Stomach (tissue), 9 donors: Measurements from ENCODE around the gene TMEM258. TPM values are rescaled to one million over a fixed set of nuclear protein-coding genes. Genes with fewer than 3 reads are reported as not detected.

Source experiments
- DNase-seq, 2 donors: peaks; one replicate each; pipeline versions ENCODE4 v3.0.0 to v3.0.0-alpha.2; 2013 to 2019
- H3K27ac ChIP-seq, 5 donors: fragments of 200-600 bp in 4 of 5; sonication (generic) in 4 of 5; one replicate each; pipeline ENCODE4 v1.5.1; 2013 to 2019; ENCODE audit warnings: mild to moderate bottlenecking in 1 of 5, moderate library complexity in 1 of 5
- H3K27me3 ChIP-seq, 3 donors: fragments of 200-600 bp; sonication (generic); one replicate each; pipeline ENCODE4 v1.5.1; 2017 to 2019; ENCODE audit warnings: mixed run types in 1 of 3
- H3K36me3 ChIP-seq, 4 donors: fragments of 200-600 bp; sonication (generic); 1 replicate in 3 of 4; 2 replicates in 1 of 4; pipeline ENCODE4 v1.5.1; 2016 to 2019
- H3K4me1 ChIP-seq, 4 donors: fragments of 200-600 bp; sonication (generic); one replicate each; pipeline ENCODE4 v1.5.1; 2016 to 2019
- H3K4me3 ChIP-seq, 4 donors: fragments of 200-600 bp; sonication (generic) in 3 of 4; one replicate each; pipeline ENCODE4 v1.5.1; 2016 to 2019; ENCODE audit warnings: mild to moderate bottlenecking in 1 of 4
- H3K9me3 ChIP-seq, 4 donors: fragments of 200-600 bp; sonication (generic); one replicate each; pipeline ENCODE4 v1.5.1; 2016 to 2019
- CTCF ChIP-seq, 7 experiments: fragments of 450-650 bp in 4 of 7; fragments of 200-600 bp in 3 of 7; sonication (generic) in 3 of 7; IDR thresholded peaks; one replicate each; pipeline ENCODE4 v1.5.1; 2016 to 2019; ENCODE audit warnings: antibody characterized with exemption in 7 of 7, control low read depth in 2 of 7, mild to moderate bottlenecking in 1 of 7
- EP300 ChIP-seq: sonication (generic); formaldehyde crosslinking; IDR thresholded peaks from one replicate; pipeline ENCODE4 v1.6.1; 2017; ENCODE audit warnings: antibody characterized with exemption
- POLR2A ChIP-seq, 4 donors: fragments of 450-650 bp; IDR thresholded peaks; one replicate each; pipeline ENCODE4 v1.6.1; 2016; ENCODE audit warnings: antibody characterized with exemption in 4 of 4, control low read depth in 2 of 4, mild to moderate bottlenecking in 1 of 4, moderate library complexity in 1 of 4
- POLR2AphosphoS5 ChIP-seq, 3 donors: sonication (generic); formaldehyde crosslinking; IDR thresholded peaks; one replicate each; pipeline ENCODE4 v1.6.1; 2016; ENCODE audit warnings: antibody characterized with exemption in 3 of 3
- WGBS, 5 donors: extraction: QIAGEN DNeasy Blood & Tissue Kit in 3 of 5; methylation state at CpG; one replicate each; pipeline versions ENCODE4 v1.1.5 to v1.1.7; 2013 to 2018; 5-methylcytosine and 5-hydroxymethylcytosine counted together
- intact Hi-C: fragments of 100-400 bp; cut with DNase I; formaldehyde crosslinking; loops from one replicate; pipeline ENCODE4 v1.15.1; 2023; ENCODE audit warnings: low total_unique reads
- polyA plus RNA-seq, 3 donors: library from polyadenylated mRNA; stranded (reverse); fragments of 200-250 nt; gene quantifications; one replicate each; pipeline ENCODE4 v1.2.3, GENCODE V29; 2013
- total RNA-seq, 5 donors: library from RNA; depleted of rRNA; stranded (reverse); fragments of >200 nt; gene quantifications; one replicate each; pipeline versions ENCODE4 v1.1.0 to v1.2.3, GENCODE V29; 2014 to 2016
- donor health status: healthy with polysubstance abuse.
- donor health status: Bipolar disorder and iron deficiency.
- donor health status: healthy.

TMEM258 gene
- total and polyA plus RNA-seq, 8 donors, result 24.1 to 274 (median 50.3) TPM; not detected in 1

- 47 to 72% (median 62%) methylated on average over 5 to 9 of the region's 9 CpGs for WGBS, 5 donors
- H3K4me1 ChIP-seq, result peaks cover 26 to 63% (median 47%) of the 10 kb centered on the region in 4 donors
- intact Hi-C loops, result no loop called here
- H3K9me3 ChIP-seq, result no peaks in the 10 kb centered on the region
- H3K36me3 ChIP-seq, result peaks cover 22 to 70% (median 51%) of the 10 kb centered on the region in 4 donors
- H3K27ac ChIP-seq, result peak overlapping the region; percentile 43 to 91 (median 57)
- H3K4me3 ChIP-seq, result peak overlapping the region in 1 of 4 donors; percentile 8
- TF ChIP-seq CTCF (IDR thresholded peaks at IDR 0.05) (peak in 5 of 7 experiments; percentile 28 to 79 (median 67)), EP300 (no peak)
- no peaks in the 10 kb centered on the region for H3K27me3 ChIP-seq
- peak; percentile 76 to 83 for DNase-seq
These were observed 15.8 kb downstream of the TMEM258 start for GRCh38 chr11:61776561-61777075.

GRCh38 chr11:61775606-61776554 lies 16.5 kb downstream of the TMEM258 start:
- Histone ChIP-seq H3K9me3 (no peaks in the 10 kb centered on the region), H3K36me3 (peaks cover 22 to 68% (median 43%) of the 10 kb centered on the region in 4 donors), H3K4me3 (peak overlapping the region in 1 of 4 donors; percentile 8), H3K27me3 (no peaks in the 10 kb centered on the region), H3K4me1 (peaks cover 34 to 71% (median 55%) of the 10 kb centered on the region in 4 donors), H3K27ac (peak overlapping the region; percentile 43 to 91 (median 52))
- intact Hi-C loops, result no loop called here
- DNase-seq, result peak in 1 of 2 donors; percentile 82
- TF ChIP-seq POLR2A (IDR thresholded peaks at IDR 0.05) (no peak), POLR2AphosphoS5 (IDR thresholded peaks at IDR 0.05) (no peak), CTCF (IDR thresholded peaks at IDR 0.05) (no peak), EP300 (no peak)
- 55 to 77% (median 67%) methylated on average over 15 to 20 of the region's 20 CpGs for WGBS, 5 donors

- Histone ChIP-seq H3K4me3 (no peak overlapping the region), H3K27me3 (peaks cover 0 to under 1% (median 0%) of the 10 kb centered on the region in 3 donors), H3K9me3 (no peaks in the 10 kb centered on the region), H3K27ac (peak overlapping the region; percentile 37 to 91 (median 51)), H3K4me1 (peaks cover 41 to 78% (median 62%) of the 10 kb centered on the region in 4 donors), H3K36me3 (peaks cover 22 to 61% (median 36%) of the 10 kb centered on the region in 4 donors)
- intact Hi-C loops, result no loop called here
- WGBS, 5 donors, result 90 to 96% (median 94%) methylated on average over 6 of the region's 6 CpGs
- DNase-seq, result no peak
- TF ChIP-seq POLR2A (IDR thresholded peaks at IDR 0.05) (no peak), CTCF (IDR thresholded peaks at IDR 0.05) (no peak), EP300 (no peak), POLR2AphosphoS5 (IDR thresholded peaks at IDR 0.05) (no peak)
These were observed 17.3 kb downstream of the TMEM258 start for GRCh38 chr11:61775106-61775505.

GRCh38 chr11:61774411-61774810 lies 18.0 kb downstream of the TMEM258 start:
- peaks cover 43 to 85% (median 69%) of the 10 kb centered on the region in 4 donors for H3K4me1 ChIP-seq
- no peaks in the 10 kb centered on the region for H3K9me3 ChIP-seq
- no peak for TF ChIP-seq CTCF (IDR thresholded peaks at IDR 0.05)
- TF ChIP-seq EP300, result no peak
- no peak for TF ChIP-seq POLR2A (IDR thresholded peaks at IDR 0.05)
- no peak for TF ChIP-seq POLR2AphosphoS5 (IDR thresholded peaks at IDR 0.05)
- peaks cover 20 to 54% (median 30%) of the 10 kb centered on the region in 4 donors for H3K36me3 ChIP-seq
- 73 to 80% (median 77%) methylated on average over 11 to 12 of the region's 12 CpGs for WGBS, 5 donors
- peaks cover 0 to 7% (median 0%) of the 10 kb centered on the region in 3 donors for H3K27me3 ChIP-seq
- H3K4me3 ChIP-seq, result no peak overlapping the region
- peak overlapping the region in 4 of 5 donors; percentile 9 to 91 (median 66) for H3K27ac ChIP-seq
- no peak for DNase-seq
- intact Hi-C loops, result no loop called here
